Measurements from ENCODE around the gene ZNF71.

ZNF71 gene

DNA sequence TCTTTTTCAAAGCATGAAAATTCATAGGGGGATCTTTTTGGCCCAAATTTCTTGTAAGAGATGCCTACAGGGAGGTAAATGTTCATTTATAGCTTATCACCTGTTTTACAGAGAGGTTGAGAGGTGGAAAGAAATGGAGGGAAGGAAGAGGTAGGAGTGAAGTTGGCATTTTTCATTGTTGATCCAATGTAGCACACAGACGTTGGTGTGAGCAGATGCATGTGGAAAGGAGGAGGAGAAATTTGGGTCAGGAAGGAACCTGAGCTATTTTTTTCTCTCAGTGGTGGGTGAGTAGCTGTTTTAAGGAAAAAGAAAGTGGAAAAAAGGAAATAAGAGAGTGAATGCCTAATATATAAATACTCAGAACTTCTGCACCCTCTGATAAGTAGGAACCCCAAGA lies 37.9 kb downstream of the ZNF71 start:
- Histone ChIP-seq H3K4me3 (ENCODE audit: low read length) (no peak overlapping the region), H3K9me3 (ENCODE audit: control insufficient read depth, low read length) (peaks cover 10% of the 10 kb centered on the region), H3K36me3 (ENCODE audit: control insufficient read depth, insufficient read depth, low read length) (no peaks in the 10 kb centered on the region), H3K4me1 (ENCODE audit: control insufficient read depth, insufficient read depth, low read length) (no peaks in the 10 kb centered on the region), H3K9ac (ENCODE audit: low read length) (no peak overlapping the region), H3K27me3 (ENCODE audit: control insufficient read depth, insufficient read depth, low read length) (no peaks in the 10 kb centered on the region)

DNA sequence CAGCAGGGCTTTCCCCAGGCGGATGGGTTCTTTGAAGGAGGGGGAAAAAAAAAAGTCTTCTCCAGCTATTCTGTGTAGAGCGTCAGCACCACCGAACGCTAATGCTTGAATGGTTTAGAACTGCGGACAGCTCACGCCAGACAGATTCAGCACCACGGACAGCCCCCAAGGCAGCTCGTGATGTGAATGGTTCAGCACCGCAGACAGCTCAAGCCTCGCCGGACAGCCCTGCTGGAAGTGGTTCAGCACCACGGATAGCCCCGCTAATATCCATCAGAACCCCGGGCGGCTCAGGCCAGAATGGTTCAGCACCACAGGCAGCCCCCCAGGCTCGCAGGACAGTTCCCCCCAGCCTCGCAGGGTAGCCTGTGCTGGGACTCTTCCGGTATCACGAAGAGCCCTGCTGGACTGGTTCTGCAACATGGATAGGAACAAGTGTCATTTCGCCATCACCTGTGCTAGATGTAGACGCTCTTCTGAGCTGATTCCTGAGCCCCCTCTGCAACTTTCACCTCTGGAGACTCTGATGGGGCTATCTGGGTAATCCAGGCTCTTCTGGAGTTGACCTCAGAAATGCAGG lies 43.0 kb downstream of the ZNF71 start:
- Histone ChIP-seq H3K4me1 (ENCODE audit: control insufficient read depth, insufficient read depth, low read length) (no peaks in the 10 kb centered on the region), H3K27me3 (ENCODE audit: control insufficient read depth, insufficient read depth, low read length) (peaks cover under 1% of the 10 kb centered on the region), H3K4me3 (ENCODE audit: low read length) (no peak overlapping the region), H3K36me3 (ENCODE audit: control insufficient read depth, insufficient read depth, low read length) (no peaks in the 10 kb centered on the region), H3K9ac (ENCODE audit: low read length) (no peak overlapping the region), H3K9me3 (ENCODE audit: control insufficient read depth, low read length) (no peaks in the 10 kb centered on the region)

DNA sequence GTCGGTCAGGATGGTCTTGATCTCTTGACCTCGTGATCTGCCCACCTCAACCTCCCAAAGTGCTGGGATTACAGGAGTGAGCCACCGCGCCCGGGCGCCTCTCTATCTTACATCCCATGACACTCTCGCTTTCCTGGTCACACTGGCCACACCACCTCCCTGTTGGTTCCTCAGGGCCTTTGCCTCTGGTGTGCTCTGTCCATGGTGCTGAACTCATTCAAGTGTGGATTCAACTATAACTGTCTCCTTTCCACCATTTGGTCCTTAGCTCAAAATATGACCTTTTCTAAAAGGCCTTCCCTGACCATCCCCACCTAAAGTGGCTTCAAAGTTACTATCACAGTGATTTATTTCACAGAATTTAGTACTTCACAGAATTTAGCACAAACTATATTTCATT lies 44.1 kb downstream of the ZNF71 start:
- H3K4me3 ChIP-seq (ENCODE audit: low read length) = no peak overlapping the region
- no peaks in the 10 kb centered on the region for H3K9me3 ChIP-seq (ENCODE audit: control insufficient read depth, low read length)
- H3K4me1 ChIP-seq (ENCODE audit: control insufficient read depth, insufficient read depth, low read length) = no peaks in the 10 kb centered on the region
- no peak overlapping the region for H3K9ac ChIP-seq (ENCODE audit: low read length)
- peaks cover 4% of the 10 kb centered on the region for H3K27me3 ChIP-seq (ENCODE audit: control insufficient read depth, insufficient read depth, low read length)
- no peaks in the 10 kb centered on the region for H3K36me3 ChIP-seq (ENCODE audit: control insufficient read depth, insufficient read depth, low read length)

DNA sequence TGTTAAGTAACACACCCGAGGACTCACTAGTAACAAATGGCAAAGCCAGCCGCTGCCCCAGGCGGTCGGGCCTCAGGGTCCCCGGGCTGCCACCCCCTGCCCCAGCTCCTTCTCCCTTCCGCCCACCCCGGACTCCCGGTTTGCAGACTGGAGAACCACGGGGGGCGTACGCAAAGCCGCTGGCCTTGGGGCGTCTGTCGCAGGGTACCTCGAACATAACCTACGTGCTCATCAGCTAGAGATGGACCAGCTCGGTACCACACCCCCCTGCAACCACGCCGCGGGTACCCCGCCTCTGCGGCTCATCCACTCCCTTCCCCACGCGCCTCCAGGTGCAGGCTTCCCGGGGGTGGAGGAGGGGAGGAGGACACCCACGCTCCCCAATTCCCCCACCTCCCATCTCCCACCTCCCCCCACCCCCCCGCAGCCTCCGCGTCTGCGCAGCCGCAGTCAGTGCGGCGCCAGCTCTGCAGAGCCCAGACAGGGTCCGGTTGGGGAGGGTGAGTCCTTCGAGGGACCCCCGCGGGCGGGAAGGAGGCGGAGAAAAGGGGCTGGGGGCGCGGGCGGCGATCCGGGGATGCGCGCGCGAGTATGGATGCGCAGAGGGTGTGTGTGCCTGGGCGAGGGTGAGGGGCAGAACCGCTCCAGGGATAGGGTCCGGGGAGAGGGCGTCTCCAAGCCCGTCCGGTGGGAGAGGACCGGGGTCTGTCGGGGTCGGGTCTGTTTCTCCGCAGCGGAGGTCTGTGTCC lies 47.8 kb downstream of the ZNF71 start, which contains the start of gene SMIM17:
Gene SMIM17 (plus strand): TSS at position 449 of the 749 bp plus-strand sequence. CDS start 2,509 bp downstream, outside the sequence.
- Histone ChIP-seq H3K9me3 (ENCODE audit: control insufficient read depth, low read length) (no peaks in the 10 kb centered on the region), H3K4me1 (ENCODE audit: control insufficient read depth, insufficient read depth, low read length) (no peaks in the 10 kb centered on the region), H3K9ac (ENCODE audit: low read length) (no peak within 1 kb of the TSS), H3K27me3 (ENCODE audit: control insufficient read depth, insufficient read depth, low read length) (peaks cover 4% of the 10 kb centered on the region), H3K36me3 (ENCODE audit: control insufficient read depth, insufficient read depth, low read length) (no peaks in the 10 kb centered on the region), H3K4me3 (ENCODE audit: low read length) (no peak within 1 kb of the TSS)

DNA sequence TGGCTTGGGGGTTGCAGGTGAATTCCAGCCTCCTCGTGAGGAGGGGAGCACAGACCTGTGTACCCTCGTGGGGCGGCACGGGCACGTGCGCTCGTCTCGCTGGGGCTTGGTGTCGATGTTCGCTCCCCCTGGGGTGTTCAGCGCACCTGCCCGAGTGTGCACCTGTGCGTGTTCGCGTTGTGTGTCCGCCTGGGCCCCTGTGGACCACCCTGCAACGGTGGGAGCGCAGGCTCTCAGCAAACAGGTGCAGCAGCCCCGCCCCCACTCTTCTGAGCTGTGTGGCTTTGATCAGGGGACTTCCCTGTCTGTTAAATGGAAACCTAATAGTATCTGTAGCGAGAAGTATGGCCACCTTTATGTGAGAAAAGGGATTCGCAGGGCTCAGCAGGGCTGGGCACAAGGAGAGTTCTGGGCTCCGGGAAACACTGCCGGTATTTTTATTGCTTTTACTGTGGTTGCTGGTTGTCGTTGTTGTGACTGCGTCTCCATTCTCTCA lies 48.4 kb downstream of the ZNF71 start:
- Histone ChIP-seq H3K9me3 (ENCODE audit: control insufficient read depth, low read length) (no peaks in the 10 kb centered on the region), H3K27me3 (ENCODE audit: control insufficient read depth, insufficient read depth, low read length) (peaks cover 4% of the 10 kb centered on the region), H3K4me3 (ENCODE audit: low read length) (no peak overlapping the region), H3K4me1 (ENCODE audit: control insufficient read depth, insufficient read depth, low read length) (no peaks in the 10 kb centered on the region), H3K9ac (ENCODE audit: low read length) (no peak overlapping the region), H3K36me3 (ENCODE audit: control insufficient read depth, insufficient read depth, low read length) (no peaks in the 10 kb centered on the region)

DNA sequence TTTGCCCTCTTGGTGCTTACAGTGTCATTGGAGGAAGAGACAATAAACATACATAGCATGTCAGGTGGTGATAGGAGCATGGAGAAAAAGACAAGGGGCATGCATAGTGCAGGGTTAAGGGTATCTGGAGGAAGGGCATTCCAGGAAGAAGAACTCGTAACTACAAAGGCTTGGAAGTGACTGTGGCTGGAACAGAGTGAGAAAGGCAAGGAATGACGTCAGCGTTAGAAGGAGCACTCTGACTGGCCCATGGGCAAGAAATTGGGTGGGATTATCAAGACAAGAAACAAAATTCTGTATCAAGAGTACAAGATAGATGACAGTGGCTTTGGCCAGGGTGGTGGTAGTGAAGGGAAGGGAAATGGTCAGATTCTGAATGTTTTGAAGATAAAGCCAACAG lies 59.0 kb downstream of the ZNF71 start:
- H3K4me3 ChIP-seq (ENCODE audit: low read length) = no peak overlapping the region
- H3K9ac ChIP-seq (ENCODE audit: low read length) = no peak overlapping the region
- no peaks in the 10 kb centered on the region for H3K4me1 ChIP-seq (ENCODE audit: control insufficient read depth, insufficient read depth, low read length)
- H3K27me3 ChIP-seq (ENCODE audit: control insufficient read depth, insufficient read depth, low read length) = no peaks in the 10 kb centered on the region
- H3K9me3 ChIP-seq (ENCODE audit: control insufficient read depth, low read length) = no peaks in the 10 kb centered on the region
- H3K36me3 ChIP-seq (ENCODE audit: control insufficient read depth, insufficient read depth, low read length) = no peaks in the 10 kb centered on the region

DNA sequence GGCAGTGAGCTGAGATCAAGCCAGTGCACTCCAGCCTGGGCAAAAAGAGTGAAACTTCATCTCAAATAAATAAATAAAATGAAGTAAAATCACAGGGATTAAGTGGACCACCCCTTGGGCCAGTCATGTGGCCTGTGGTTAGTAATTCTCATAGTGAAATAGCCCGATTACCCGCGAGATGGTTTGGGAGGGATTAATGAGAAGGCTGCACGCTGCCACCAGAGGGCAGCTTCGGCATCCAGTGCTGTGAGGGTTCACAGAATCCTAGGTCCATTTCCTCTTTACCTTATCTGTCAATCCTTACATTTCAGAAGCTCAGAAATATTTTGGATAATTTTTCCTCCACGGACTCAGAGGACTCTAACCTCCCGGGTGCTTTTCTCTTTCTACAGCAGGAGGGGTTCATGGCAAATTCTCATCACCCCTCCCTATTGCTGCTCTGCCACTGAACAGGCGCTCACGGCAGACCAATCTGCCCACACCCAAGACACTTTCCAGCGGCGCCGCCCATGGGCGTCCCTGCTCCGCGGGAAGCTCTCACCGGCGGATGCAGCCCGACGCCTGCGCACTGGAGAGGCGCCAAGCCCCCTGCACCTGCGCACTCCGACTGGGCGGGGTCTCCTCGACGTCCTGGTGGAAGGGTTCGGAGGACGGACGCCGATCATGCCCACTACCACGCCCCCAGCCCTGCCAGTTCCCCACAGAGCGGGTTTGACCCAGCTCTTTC lies 65.4 kb downstream of the ZNF71 start:
- Histone ChIP-seq H3K36me3 (ENCODE audit: control insufficient read depth, insufficient read depth, low read length) (no peaks in the 10 kb centered on the region), H3K9ac (ENCODE audit: low read length) (no peak overlapping the region), H3K9me3 (ENCODE audit: control insufficient read depth, low read length) (no peaks in the 10 kb centered on the region), H3K27me3 (ENCODE audit: control insufficient read depth, insufficient read depth, low read length) (no peaks in the 10 kb centered on the region), H3K4me1 (ENCODE audit: control insufficient read depth, insufficient read depth, low read length) (no peaks in the 10 kb centered on the region), H3K4me3 (ENCODE audit: low read length) (no peak overlapping the region)

DNA sequence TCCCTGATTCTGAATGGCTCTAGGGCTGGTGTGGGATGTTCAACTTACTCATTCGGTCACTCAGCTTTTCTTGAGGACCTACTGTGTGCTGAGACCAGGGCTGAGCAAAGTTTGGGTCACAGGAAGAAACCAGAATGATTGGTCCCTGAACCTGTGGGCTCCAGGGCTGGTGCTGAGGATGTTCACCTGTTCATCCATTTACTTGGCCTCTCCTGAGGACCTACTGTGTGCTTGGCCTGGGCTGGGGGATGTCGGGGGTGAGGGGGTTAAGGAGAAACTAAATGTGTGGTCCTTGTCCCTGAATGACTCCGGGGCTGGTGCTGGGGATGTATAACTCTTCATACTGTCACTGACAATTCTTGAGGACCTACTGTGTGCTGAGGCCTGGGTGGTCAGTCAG lies 66.1 kb downstream of the ZNF71 start:
- H3K9ac ChIP-seq (ENCODE audit: low read length) = no peak overlapping the region
- H3K4me1 ChIP-seq (ENCODE audit: control insufficient read depth, insufficient read depth, low read length) = no peaks in the 10 kb centered on the region
- H3K36me3 ChIP-seq (ENCODE audit: control insufficient read depth, insufficient read depth, low read length) = no peaks in the 10 kb centered on the region
- H3K27me3 ChIP-seq (ENCODE audit: control insufficient read depth, insufficient read depth, low read length) = no peaks in the 10 kb centered on the region
- H3K4me3 ChIP-seq (ENCODE audit: low read length) = no peak overlapping the region
- no peaks in the 10 kb centered on the region for H3K9me3 ChIP-seq (ENCODE audit: control insufficient read depth, low read length)

DNA sequence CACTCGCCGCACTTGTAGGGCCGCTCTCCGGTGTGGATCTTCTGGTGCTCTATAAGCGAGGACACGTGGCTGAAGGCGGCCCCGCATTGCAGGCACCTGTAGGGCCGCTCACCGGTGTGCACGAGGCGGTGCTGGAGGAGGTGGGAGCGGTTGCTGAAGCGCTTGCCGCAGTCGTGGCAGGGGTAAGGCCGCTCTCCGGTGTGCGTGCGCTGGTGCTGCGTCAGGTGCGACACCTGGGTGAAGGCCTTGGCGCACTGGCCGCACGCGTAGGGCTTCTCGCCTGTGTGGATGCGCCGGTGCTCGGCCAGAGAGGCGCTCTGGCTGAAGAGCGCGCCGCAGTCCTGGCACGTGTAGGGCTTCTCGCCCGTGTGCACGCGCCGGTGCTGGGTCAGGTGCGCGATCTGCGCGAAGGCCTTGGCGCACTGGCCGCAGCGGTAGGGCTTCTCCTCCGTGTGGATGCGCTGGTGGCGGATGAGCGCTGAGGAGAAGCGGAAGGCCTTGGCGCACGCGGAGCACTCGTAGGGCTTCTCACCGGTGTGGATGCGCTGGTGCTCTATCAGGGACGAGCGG lies 68.9 kb downstream of the ZNF71 start:
- Histone ChIP-seq H3K4me1 (ENCODE audit: control insufficient read depth, insufficient read depth, low read length) (no peaks in the 10 kb centered on the region), H3K4me3 (ENCODE audit: low read length) (no peak overlapping the region), H3K36me3 (ENCODE audit: control insufficient read depth, insufficient read depth, low read length) (no peaks in the 10 kb centered on the region), H3K9me3 (ENCODE audit: control insufficient read depth, low read length) (no peaks in the 10 kb centered on the region), H3K9ac (ENCODE audit: low read length) (no peak overlapping the region), H3K27me3 (ENCODE audit: control insufficient read depth, insufficient read depth, low read length) (no peaks in the 10 kb centered on the region)

DNA sequence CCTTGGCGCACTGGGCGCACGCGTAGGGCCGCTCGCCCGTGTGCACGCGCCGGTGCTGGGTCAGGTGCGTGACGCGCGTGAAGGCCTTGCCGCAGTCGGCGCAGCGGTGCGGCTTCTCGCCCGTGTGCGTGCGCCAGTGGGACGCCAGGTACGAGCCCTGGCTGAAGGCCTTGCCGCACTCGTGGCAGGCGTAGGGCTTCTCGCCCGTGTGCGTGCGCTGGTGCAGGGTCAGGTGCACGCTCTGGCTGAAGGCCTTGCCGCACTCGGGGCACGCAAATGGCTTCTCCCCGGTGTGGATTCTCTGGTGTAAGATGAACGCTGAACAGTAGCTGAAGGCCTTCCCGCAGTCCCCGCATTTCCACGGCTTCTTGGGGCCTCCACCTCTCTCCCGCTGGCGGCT lies 69.4 kb downstream of the ZNF71 start:
- H3K4me1 ChIP-seq (ENCODE audit: control insufficient read depth, insufficient read depth, low read length) = no peaks in the 10 kb centered on the region
- no peaks in the 10 kb centered on the region for H3K9me3 ChIP-seq (ENCODE audit: control insufficient read depth, low read length)
- H3K9ac ChIP-seq (ENCODE audit: low read length) = no peak overlapping the region
- no peak overlapping the region for H3K4me3 ChIP-seq (ENCODE audit: low read length)
- H3K36me3 ChIP-seq (ENCODE audit: control insufficient read depth, insufficient read depth, low read length) = no peaks in the 10 kb centered on the region
- no peaks in the 10 kb centered on the region for H3K27me3 ChIP-seq (ENCODE audit: control insufficient read depth, insufficient read depth, low read length)

DNA sequence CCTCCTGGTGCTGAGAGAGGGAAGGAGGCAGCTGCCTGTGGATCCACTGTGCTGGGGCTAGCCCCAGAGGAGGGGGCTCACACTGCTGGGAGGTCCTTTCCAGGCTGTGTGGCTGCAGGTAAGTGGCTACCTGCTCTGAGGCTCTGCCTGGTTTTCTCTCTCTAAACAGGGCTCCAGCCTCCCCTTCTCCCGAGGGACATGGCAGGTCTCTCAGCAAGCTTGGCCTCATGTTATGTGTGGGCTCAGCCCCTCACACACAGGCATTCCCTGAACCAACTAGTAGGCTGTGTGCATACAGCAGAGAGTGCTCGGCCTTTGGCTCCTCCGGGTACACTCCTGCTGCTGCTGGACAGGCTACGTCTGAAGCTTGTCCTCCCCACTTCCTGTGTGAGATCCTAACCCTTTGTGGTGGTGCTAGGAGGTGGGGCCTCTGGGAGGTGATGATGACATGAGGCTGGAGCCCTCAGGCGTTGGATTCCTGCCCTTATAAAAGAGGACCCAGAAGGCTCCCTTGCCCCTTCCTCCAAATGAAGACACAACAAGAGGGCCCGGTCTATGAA lies 72.3 kb downstream of the ZNF71 start:
- Histone ChIP-seq H3K4me1 (ENCODE audit: control insufficient read depth, insufficient read depth, low read length) (peaks cover 5% of the 10 kb centered on the region), H3K27me3 (ENCODE audit: control insufficient read depth, insufficient read depth, low read length) (no peaks in the 10 kb centered on the region), H3K4me3 (ENCODE audit: low read length) (no peak overlapping the region), H3K9ac (ENCODE audit: low read length) (no peak overlapping the region), H3K9me3 (ENCODE audit: control insufficient read depth, low read length) (no peaks in the 10 kb centered on the region), H3K36me3 (ENCODE audit: control insufficient read depth, insufficient read depth, low read length) (no peaks in the 10 kb centered on the region)

DNA sequence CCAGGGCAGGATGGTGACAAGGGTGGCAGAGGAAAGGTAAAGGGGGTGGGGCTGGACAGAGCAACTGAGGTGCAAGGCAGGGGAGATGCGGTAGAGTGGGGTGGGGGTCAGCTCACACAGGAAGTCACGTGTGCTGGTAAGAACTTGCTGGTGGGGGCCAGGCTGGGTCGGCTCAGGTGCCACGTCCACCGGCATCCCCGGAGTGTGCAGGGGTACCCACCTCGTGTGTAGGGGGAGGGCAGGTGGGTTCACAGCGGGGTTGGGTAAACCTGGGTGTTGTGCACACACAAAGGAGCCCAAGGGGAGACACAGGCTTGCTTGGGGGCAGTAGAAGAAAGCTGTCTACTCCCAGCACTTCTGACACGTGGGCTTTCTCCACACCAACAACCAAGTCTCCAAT lies 73.6 kb downstream of the ZNF71 start:
- no peaks in the 10 kb centered on the region for H3K9me3 ChIP-seq (ENCODE audit: control insufficient read depth, low read length)
- peaks cover 5% of the 10 kb centered on the region for H3K4me1 ChIP-seq (ENCODE audit: control insufficient read depth, insufficient read depth, low read length)
- no peak overlapping the region for H3K9ac ChIP-seq (ENCODE audit: low read length)
- no peaks in the 10 kb centered on the region for H3K36me3 ChIP-seq (ENCODE audit: control insufficient read depth, insufficient read depth, low read length)
- no peaks in the 10 kb centered on the region for H3K27me3 ChIP-seq (ENCODE audit: control insufficient read depth, insufficient read depth, low read length)
- H3K4me3 ChIP-seq (ENCODE audit: low read length) = no peak overlapping the region

Measured in mucosa of stomach (tissue), 1 donor.